Lower leg skin (tissue), 4 donors: Measurements from ENCODE around the gene RANBP3. TPM values are rescaled to one million over a fixed set of nuclear protein-coding genes. Genes with fewer than 3 reads are reported as not detected.

ENCODE experiments used
- DNase-seq, 2 donors: peaks; one replicate each; pipeline ENCODE4 v3.0.0-alpha.2; 2019; ENCODE audit warnings: low spot score in 2 of 2
- H3K4me3 ChIP-seq: fragments of 200-600 bp; sonication (generic); 2 replicates; pipeline ENCODE4 v1.5.1; 2017; ENCODE audit warnings: mild to moderate bottlenecking, low read depth; ENCODE audit not compliant: poor library complexity, severe bottlenecking
- POLR2A ChIP-seq, 2 donors: fragments of 450-650 bp; IDR thresholded peaks; one replicate each; pipeline ENCODE4 v1.6.1; 2016 to 2017; ENCODE audit warnings: antibody characterized with exemption in 2 of 2, mild to moderate bottlenecking in 1 of 2, moderate library complexity in 1 of 2
- WGBS, 2 donors: methylation state at CpG; one replicate each; pipeline ENCODE4 v1.1.5; 2018; 5-methylcytosine and 5-hydroxymethylcytosine counted together
- intact Hi-C: fragments of 100-400 bp; cut with DNase I; formaldehyde crosslinking; loops from one replicate; pipeline ENCODE4 v1.15.0; 2023; ENCODE audit warnings: low total_unique reads
- total RNA-seq, 4 donors: library from RNA; depleted of rRNA; stranded (reverse); fragments of >200 nt; gene quantifications; one replicate each; pipeline ENCODE4 v1.1.0, GENCODE V29; 2016
- TF ChIP-seq, protein P1 (sequence below), 3 donors: fragments of 450-650 bp; IDR thresholded peaks; one replicate each; pipeline ENCODE4 v1.5.1; 2016; ENCODE audit warnings: antibody characterized with exemption in 3 of 3, mild to moderate bottlenecking in 3 of 3, moderate library complexity in 2 of 3

RANBP3 gene
- total RNA-seq, 4 donors from 2014 or later, result 57.2 to 116 (median 72.0) TPM

DNA sequence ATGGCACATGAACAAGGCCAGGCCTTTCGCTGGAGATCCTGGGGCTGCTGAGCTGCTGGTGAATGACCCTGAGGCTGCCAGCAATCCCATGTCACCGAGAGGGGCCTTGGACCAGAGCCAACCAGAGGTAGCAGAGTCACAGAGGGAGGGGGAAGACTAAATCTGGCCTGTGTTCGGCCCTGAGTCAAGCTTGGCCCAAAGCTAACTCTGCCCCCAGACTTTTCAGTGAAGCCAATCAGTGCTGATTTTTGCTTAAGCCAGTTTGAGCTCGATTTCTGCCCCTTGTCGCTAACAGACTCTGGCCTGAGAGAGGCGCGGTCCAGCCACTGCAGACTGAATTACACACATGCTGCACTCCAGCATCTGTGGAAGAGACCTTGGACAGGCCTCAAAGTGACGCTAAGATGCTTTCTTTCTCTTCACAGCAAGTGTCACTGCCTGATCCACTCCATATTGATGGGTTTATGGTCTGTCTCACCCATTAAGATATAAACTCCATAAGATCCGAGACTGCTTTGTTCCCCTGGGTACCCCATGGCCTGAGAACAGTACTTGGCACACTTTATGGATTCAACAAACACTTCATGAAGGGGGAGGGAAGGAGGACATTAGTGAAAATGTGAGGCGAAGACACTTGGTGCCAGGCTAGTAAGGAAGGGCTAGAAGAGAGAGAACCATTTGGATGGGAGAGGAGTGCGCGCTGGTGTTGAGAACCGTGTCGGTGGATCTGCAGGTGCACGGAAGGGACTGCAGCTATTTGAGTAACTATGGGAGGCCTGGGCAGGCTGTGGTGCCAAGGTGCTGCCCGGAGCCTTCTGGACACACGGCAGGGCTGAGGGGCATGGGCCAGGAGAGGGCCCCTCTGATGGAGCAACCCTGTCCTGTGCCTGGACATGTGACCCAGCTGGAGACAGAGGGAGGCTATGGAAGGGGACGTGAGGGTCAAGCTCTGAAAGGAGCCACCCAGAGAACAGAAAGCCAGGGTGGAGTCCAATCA lies 17.6 kb downstream of the RANBP3 start:
- intact Hi-C loops, result no loop called here
- H3K4me3 ChIP-seq, result no peak overlapping the region
- DNase-seq, result no peak
- TF ChIP-seq, protein P1, sequence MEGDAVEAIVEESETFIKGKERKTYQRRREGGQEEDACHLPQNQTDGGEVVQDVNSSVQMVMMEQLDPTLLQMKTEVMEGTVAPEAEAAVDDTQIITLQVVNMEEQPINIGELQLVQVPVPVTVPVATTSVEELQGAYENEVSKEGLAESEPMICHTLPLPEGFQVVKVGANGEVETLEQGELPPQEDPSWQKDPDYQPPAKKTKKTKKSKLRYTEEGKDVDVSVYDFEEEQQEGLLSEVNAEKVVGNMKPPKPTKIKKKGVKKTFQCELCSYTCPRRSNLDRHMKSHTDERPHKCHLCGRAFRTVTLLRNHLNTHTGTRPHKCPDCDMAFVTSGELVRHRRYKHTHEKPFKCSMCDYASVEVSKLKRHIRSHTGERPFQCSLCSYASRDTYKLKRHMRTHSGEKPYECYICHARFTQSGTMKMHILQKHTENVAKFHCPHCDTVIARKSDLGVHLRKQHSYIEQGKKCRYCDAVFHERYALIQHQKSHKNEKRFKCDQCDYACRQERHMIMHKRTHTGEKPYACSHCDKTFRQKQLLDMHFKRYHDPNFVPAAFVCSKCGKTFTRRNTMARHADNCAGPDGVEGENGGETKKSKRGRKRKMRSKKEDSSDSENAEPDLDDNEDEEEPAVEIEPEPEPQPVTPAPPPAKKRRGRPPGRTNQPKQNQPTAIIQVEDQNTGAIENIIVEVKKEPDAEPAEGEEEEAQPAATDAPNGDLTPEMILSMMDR (IDR thresholded peaks at IDR 0.05), result no peak
- TF ChIP-seq POLR2A (IDR thresholded peaks at IDR 0.05), result no peak
- WGBS, 2 donors, result 68 to 82% methylated on average over 18 of the region's 18 CpGs

DNA sequence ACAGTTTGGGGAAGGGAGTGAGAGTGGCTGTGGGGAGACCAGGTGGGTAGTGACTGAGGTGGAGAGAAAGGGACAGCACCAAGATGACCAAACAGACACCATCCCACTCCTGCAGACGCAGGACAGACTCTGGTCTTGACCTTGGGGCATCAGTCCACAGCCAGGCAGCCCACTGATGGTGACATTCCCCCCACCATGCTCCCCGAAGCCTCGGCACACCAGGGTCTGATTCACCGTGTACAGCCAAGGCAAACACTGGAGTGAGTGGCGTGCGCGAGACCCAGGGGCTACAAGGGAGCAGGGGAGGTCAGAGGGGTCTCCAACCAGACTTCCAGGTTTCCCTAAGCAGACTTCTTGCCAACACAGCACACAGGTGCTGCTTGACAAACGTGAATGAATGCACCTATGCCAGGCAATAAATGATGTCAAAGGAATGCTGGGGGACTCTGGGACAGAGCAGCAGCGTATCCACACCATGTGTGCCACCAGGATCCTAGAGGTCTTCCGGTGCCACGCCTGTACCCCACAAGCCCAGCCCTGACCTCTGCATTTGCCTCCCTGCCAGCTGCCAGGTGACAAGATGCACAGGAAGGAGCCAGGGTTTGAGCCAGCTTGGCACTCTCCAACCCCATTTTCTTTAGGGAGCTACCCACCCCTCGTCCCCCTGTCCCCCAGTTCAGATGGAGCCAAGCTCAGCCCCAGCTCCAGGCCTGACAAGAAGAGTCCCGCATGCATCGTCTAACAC lies 18.5 kb downstream of the RANBP3 start:
- TF ChIP-seq, protein P1 (IDR thresholded peaks at IDR 0.05), result no peak
- TF ChIP-seq POLR2A (IDR thresholded peaks at IDR 0.05), result no peak
- no peak for DNase-seq
- intact Hi-C loops, result no loop called here
- no peak overlapping the region for H3K4me3 ChIP-seq
- 86 to 90% methylated on average over 14 of the region's 14 CpGs for WGBS, 2 donors

DNA sequence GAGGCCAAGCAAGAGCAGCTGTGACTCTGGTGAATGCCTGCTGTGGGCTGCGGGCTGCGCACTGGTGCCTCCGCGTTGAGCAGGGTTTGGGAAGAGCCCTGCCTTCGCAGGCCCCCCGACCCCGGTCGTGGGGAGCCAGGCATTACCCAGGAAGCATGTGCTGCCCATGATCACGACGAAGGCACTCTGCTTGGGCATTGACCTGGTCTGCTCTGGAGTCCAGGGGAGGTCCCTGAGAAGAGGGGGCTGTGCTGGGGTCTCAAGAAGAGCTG lies 19.2 kb downstream of the RANBP3 start:
- 82 to 94% methylated on average over 10 of the region's 10 CpGs for WGBS, 2 donors
- TF ChIP-seq, protein P1 (IDR thresholded peaks at IDR 0.05), result no peak
- TF ChIP-seq POLR2A (IDR thresholded peaks at IDR 0.05), result no peak
- intact Hi-C loops, result no loop called here
- no peak for DNase-seq
- no peak overlapping the region for H3K4me3 ChIP-seq

DNA sequence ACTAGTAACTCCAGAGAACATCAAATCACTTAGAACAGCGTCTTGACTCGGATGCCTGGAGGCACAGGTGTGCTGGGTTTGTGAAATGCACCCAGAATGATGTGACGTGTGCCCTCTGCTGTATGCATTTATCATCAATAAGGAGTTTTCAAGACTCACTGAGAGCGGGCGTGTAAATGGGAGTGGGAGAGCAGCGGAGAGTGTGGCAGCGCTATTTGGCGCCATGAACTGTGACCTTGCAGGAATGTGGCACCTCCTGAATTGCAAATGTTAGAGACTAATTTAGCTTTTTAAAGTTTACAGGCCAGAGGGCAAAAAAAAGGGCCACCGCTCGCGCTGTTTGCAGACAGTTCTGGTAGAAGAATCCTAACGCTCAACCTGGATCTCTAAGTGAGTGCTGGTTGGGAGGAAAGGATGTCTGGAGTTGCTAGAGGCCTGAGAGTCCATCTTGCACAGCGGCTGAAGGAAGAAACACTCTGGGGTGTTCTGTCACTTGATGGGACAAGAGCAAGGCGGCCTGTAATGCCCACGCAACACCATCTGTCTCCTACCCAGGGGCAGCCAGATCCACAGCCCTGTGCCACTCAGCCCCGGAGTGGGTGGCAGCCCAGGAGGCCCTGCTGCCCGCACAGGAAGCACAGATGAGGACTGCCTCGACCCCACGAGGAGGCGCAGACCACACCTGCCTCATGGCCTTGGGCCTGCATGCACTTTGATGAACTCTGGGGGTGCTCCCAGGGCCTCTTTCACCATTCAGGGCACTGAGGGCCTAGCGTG lies 19.7 kb downstream of the RANBP3 start:
- 73 to 80% methylated on average over 13 to 19 of the region's 21 CpGs for WGBS, 2 donors

DNA sequence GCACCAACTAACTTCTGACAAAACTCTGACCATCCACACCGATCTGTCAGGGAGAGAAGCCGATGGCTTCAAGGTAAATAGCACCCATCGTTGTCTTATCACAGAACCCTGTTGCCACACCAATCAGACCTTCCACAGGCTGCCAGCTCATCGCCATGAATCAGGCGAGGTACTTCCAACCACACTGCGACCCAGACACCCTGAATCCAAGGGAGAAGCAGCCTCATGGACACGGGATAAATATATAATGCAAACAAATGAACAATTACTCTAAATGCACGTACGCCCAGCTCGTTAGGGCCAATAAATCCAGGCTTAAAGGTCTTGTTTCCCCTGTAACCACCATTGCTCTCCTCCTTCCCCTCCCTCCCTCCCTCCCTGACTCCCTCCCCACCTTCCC lies 20.8 kb downstream of the RANBP3 start:
- intact Hi-C loops, result no loop called here
- no peak for DNase-seq
- TF ChIP-seq POLR2A (IDR thresholded peaks at IDR 0.05), result no peak
- TF ChIP-seq, protein P1 (IDR thresholded peaks at IDR 0.05), result no peak
- H3K4me3 ChIP-seq, result no peak overlapping the region
- WGBS, 2 donors, result 86 to 88% methylated on average over 10 of the region's 10 CpGs

More for the DNA sequence above, 19.7 kb downstream of the RANBP3 start:
- no peak for DNase-seq
- H3K4me3 ChIP-seq, result no peak overlapping the region
- intact Hi-C loops, result no loop called here
- TF ChIP-seq, protein P1 (IDR thresholded peaks at IDR 0.05), result no peak
- TF ChIP-seq POLR2A (IDR thresholded peaks at IDR 0.05), result no peak
